AG09319 (cell line): Measurements from ENCODE around the gene ILK.

Experiments used
- DNase-seq: peaks from one replicate; pipeline ENCODE4 v3.0.0-alpha.2; 2010; ENCODE audit warnings: low read depth; ENCODE audit errors: extremely low read depth
- CTCF ChIP-seq: IDR thresholded peaks from 2 replicates; pipeline ENCODE4 v1.5.1; 2011; ENCODE audit warnings: low read depth, mild to moderate bottlenecking, inconsistent platforms, low read length, moderate library complexity

ILK gene

GRCh38 chr11:6612213-6613041 lies 8.9 kb downstream of the ILK start, which contains the start of gene TAF10:
Gene TAF10 (minus strand): TSS chr11:6612216. CDS start chr11:6612189, 27 bp downstream.
- peak; percentile 91 for DNase-seq
- TF ChIP-seq CTCF, result peak; percentile 48

- DNase-seq, result no peak
- TF ChIP-seq CTCF, result no peak
These were observed 9.9 kb downstream of the ILK start for GRCh38 chr11:6613496-6613895.

GRCh38 chr11:6614446-6614845 lies 10.9 kb downstream of the ILK start:
- no peak for TF ChIP-seq CTCF
- no peak for DNase-seq

- DNase-seq, result no peak
- TF ChIP-seq CTCF, result no peak
These were observed 11.5 kb downstream of the ILK start for GRCh38 chr11:6615046-6615445.

- no peak for TF ChIP-seq CTCF
These were observed 12.5 kb downstream of the ILK start for GRCh38 chr11:6615882-6616585.

GRCh38 chr11:6616596-6617250 lies 13.1 kb downstream of the ILK start:
- DNase-seq, result no peak

More at GRCh38 chr11:6615882-6616585, 12.5 kb downstream of the ILK start:
- no peak for DNase-seq

More at GRCh38 chr11:6616596-6617250, 13.1 kb downstream of the ILK start:
- no peak for TF ChIP-seq CTCF
